Neural cell (in vitro differentiated cells): Measurements from ENCODE around the gene MYBPC2. TPM values are rescaled to one million over a fixed set of nuclear protein-coding genes. Genes with fewer than 3 reads are reported as not detected.

Experiments
- H2AFZ ChIP-seq: fragments of 200-600, 300-800 bp; sonication (generic), shearing (Covaris generic); 2 replicates; pipeline ENCODE4 v1.6.0; 2014; ENCODE audit warnings: low read depth, mild to moderate bottlenecking, antibody characterized with exemption, low read length, moderate library complexity
- H3F3A ChIP-seq: fragments of 200-600 bp; shearing (Covaris generic); 2 replicates; pipeline ENCODE4 v1.6.1; 2016; ENCODE audit warnings: mild to moderate bottlenecking, moderate library complexity, mixed read lengths, antibody characterized with exemption, low read length; ENCODE audit not compliant: insufficient read depth, poor library complexity, severe bottlenecking
- H3K27ac ChIP-seq: fragments of 200-600, 300-800 bp; sonication (generic), shearing (Covaris generic); 2 replicates; pipeline ENCODE4 v1.5.1; 2014; ENCODE audit warnings: mild to moderate bottlenecking, low read length, moderate library complexity
- H3K27me3 ChIP-seq: fragments of 300-800, 200-600 bp; sonication (generic), shearing (Covaris generic); 2 replicates; pipeline ENCODE4 v1.6.0; 2014; ENCODE audit warnings: mild to moderate bottlenecking, low read depth, low read length, moderate library complexity; ENCODE audit not compliant: insufficient read depth
- H3K36me3 ChIP-seq: fragments of 300-800, 200-600 bp; sonication (generic), shearing (Covaris generic); 2 replicates; pipeline ENCODE4 v1.5.1; 2014; ENCODE audit warnings: mild to moderate bottlenecking, antibody characterized with exemption, low read length, moderate library complexity; ENCODE audit not compliant: insufficient read depth
- H3K4me2 ChIP-seq: fragments of 300-800, 200-600 bp; sonication (generic), shearing (Covaris generic); 2 replicates; pipeline ENCODE4 v1.6.0; 2014; ENCODE audit warnings: mild to moderate bottlenecking, low read length
- H3K4me3 ChIP-seq: fragments of 300-800, 200-600 bp; sonication (generic), shearing (Covaris generic); 2 replicates; pipeline ENCODE4 v1.5.1; 2014; ENCODE audit warnings: mild to moderate bottlenecking, low read length, moderate library complexity
- H3K79me2 ChIP-seq: fragments of 200-600 bp; shearing (Covaris generic); replicated peaks from 2 replicates; pipeline ENCODE4 v1.6.0; 2014; ENCODE audit warnings: mild to moderate bottlenecking, low read length, moderate library complexity; ENCODE audit not compliant: insufficient read depth
- H3K9ac ChIP-seq: fragments of 300-800, 200-600 bp; sonication (generic), shearing (Covaris generic); 2 replicates; pipeline ENCODE4 v1.6.1; 2016; ENCODE audit warnings: mild to moderate bottlenecking, low read length, mixed read lengths
- H3K9me2 ChIP-seq: fragments of 200-600 bp; shearing (Covaris generic); 2 replicates; pipeline ENCODE4 v1.6.1; 2016; ENCODE audit warnings: mild to moderate bottlenecking, low read length, mixed read lengths; ENCODE audit not compliant: insufficient read depth
- H3K9me3 ChIP-seq: fragments of 200-600, 300-800 bp; sonication (generic), shearing (Covaris generic); 2 replicates; pipeline ENCODE4 v1.6.1; 2016; ENCODE audit warnings: mild to moderate bottlenecking, mixed run types, low read length, moderate library complexity, mixed read lengths
- H4K20me1 ChIP-seq: fragments of 200-600 bp; shearing (Covaris generic); 2 replicates; pipeline ENCODE4 v1.6.1; 2016; ENCODE audit warnings: mild to moderate bottlenecking, mixed run types; ENCODE audit not compliant: insufficient read depth
- CTCF ChIP-seq: fragments of 450-650 bp; IDR thresholded peaks from 2 replicates; pipeline ENCODE4 v1.5.1; 2014; ENCODE audit warnings: antibody characterized with exemption, mild to moderate bottlenecking, moderate library complexity; ENCODE audit not compliant: poor library complexity, severe bottlenecking
- EP300 ChIP-seq: fragments of 450-650 bp; conservative IDR thresholded peaks from 2 replicates; pipeline ENCODE4 v1.6.1; 2014; ENCODE audit warnings: antibody characterized with exemption, mild to moderate bottlenecking, moderate library complexity; ENCODE audit not compliant: poor library complexity, severe bottlenecking
- EZH2 ChIP-seq: fragments of 200-600, 300-800 bp; shearing (Covaris generic), sonication (generic); IDR thresholded peaks from 2 replicates; pipeline ENCODE4 v1.6.1; 2014; ENCODE audit warnings: antibody characterized with exemption, low read length, borderline replicate concordance, mild to moderate bottlenecking; ENCODE audit not compliant: insufficient read depth, poor library complexity, severe bottlenecking
- MXI1 ChIP-seq: fragments of 450-650 bp; conservative IDR thresholded peaks from 2 replicates; pipeline ENCODE4 v1.6.1; 2014; ENCODE audit warnings: antibody characterized with exemption, mild to moderate bottlenecking; ENCODE audit not compliant: poor library complexity, severe bottlenecking
- POLR2AphosphoS5 ChIP-seq: IDR thresholded peaks from 2 replicates; pipeline ENCODE4 v1.6.1; 2012
- RAD21 ChIP-seq: fragments of 450-650 bp; conservative IDR thresholded peaks from 2 replicates; pipeline ENCODE4 v1.6.1; 2014; ENCODE audit warnings: antibody characterized with exemption, mild to moderate bottlenecking, moderate library complexity
- REST ChIP-seq: IDR thresholded peaks from 2 replicates; pipeline ENCODE4 v1.6.1; 2012; ENCODE audit warnings: borderline replicate concordance
- SMC3 ChIP-seq: fragments of 450-650 bp; conservative IDR thresholded peaks from 2 replicates; pipeline ENCODE4 v1.6.1; 2014; ENCODE audit warnings: antibody characterized with exemption, mild to moderate bottlenecking, moderate library complexity; ENCODE audit not compliant: poor library complexity
- TAF1 ChIP-seq: IDR thresholded peaks from 2 replicates; pipeline ENCODE4 v1.6.1; 2012; ENCODE audit warnings: low read depth
- polyA plus RNA-seq: library from polyadenylated mRNA; depleted of rRNA; stranded (reverse); fragments of >200 nt; gene quantifications from 2 replicates; pipeline ENCODE4 v1.2.3, GENCODE V29; 2014

The MYBPC2 gene
- polyA plus RNA-seq, 1 donor from 2014 or later: not detected

- Histone ChIP-seq H4K20me1 (no peaks in the 10 kb centered on the region), H3K9me3 (no peaks in the 10 kb centered on the region), H3K4me2 (no peak overlapping the region), H3K79me2 (no peaks in the 10 kb centered on the region), H3K27me3 (no peaks in the 10 kb centered on the region), H3K9me2 (no peaks in the 10 kb centered on the region), H3K4me3 (no peak overlapping the region), H2AFZ (no peak overlapping the region), H3K27ac (no peak overlapping the region), H3K9ac (no peak overlapping the region), H3F3A (no peaks in the 10 kb centered on the region), H3K36me3 (no peaks in the 10 kb centered on the region)
- TF ChIP-seq MXI1 (no peak), CTCF (no peak), POLR2AphosphoS5 (no peak), RAD21 (no peak), SMC3 (no peak), TAF1 (no peak), EZH2 (no peak), EP300 (no peak), REST (no peak)
Observed at GRCh38 chr19:50412419-50412818, 20.3 kb upstream of the MYBPC2 start.

GRCh38 chr19:50413096-50413495, 19.6 kb upstream of the MYBPC2 start:
- H3K27me3 ChIP-seq: peaks cover under 1% of the 10 kb centered on the region
- no peaks in the 10 kb centered on the region for H3F3A ChIP-seq
- no peaks in the 10 kb centered on the region for H3K36me3 ChIP-seq
- H3K27ac ChIP-seq: no peak overlapping the region
- TF ChIP-seq RAD21 (no peak), SMC3 (no peak), CTCF (no peak), EZH2 (no peak), EP300 (no peak), TAF1 (no peak), MXI1 (no peak), POLR2AphosphoS5 (no peak), REST (no peak)
- no peaks in the 10 kb centered on the region for H3K79me2 ChIP-seq
- H3K9me3 ChIP-seq: no peaks in the 10 kb centered on the region
- no peak overlapping the region for H3K9ac ChIP-seq
- H3K4me2 ChIP-seq: no peak overlapping the region
- no peak overlapping the region for H3K4me3 ChIP-seq
- no peaks in the 10 kb centered on the region for H4K20me1 ChIP-seq
- no peak overlapping the region for H2AFZ ChIP-seq
- H3K9me2 ChIP-seq: no peaks in the 10 kb centered on the region
